HepG2 (cell line): Measurements from ENCODE around the gene RPL35A. TPM values are rescaled to one million over a fixed set of nuclear protein-coding genes. Genes with fewer than 3 reads are reported as not detected.

Experiments used
- ATAC-seq: fragments of 200-7000 bp; cut with Tn5 transposase; 3 replicates; pipeline ENCODE4 v1.9.1; 2020; ENCODE audit warnings: mild to moderate bottlenecking, moderate library complexity
- BruUV-seq: library from RNA; stranded (reverse); fragments of 400-500 nt; replicated peaks from 2 replicates; lab custom pipeline; 2021; lab: Mats Ljungman, UMichigan
- CTCF ChIA-PET: fragments of 300-600 bp; formaldehyde crosslinking; extraction: SDS; loops from one replicate; lab custom pipeline; 2021; ENCODE audit warnings: low total read pairs, inconsistent platforms, low intra/inter-chr PET ratio; lab: Yijun Ruan, JAX
- POLR2A ChIA-PET: fragments of 350-600 bp; sonication (Branson Sonifier 250); formaldehyde crosslinking; loops from one replicate; lab custom pipeline; 2020; ENCODE audit warnings: antibody characterized with exemption, inconsistent platforms; lab: Yijun Ruan, JAX
- DNase-seq: peaks from one replicate; pipeline ENCODE4 v3.0.0-alpha.2; 2015; ENCODE audit warnings: low spot score
- FAIRE-seq: peaks from 3 replicates; lab custom pipeline; 2011; peaks lifted over from hg19 to GRCh38; lab: Jason Lieb, UNC
- H2AFZ ChIP-seq: one replicate; pipeline ENCODE4 v1.6.1; 2011; ENCODE audit warnings: low read length, inconsistent platforms
- H3K27ac ChIP-seq: fragments of 300-600 bp; 3 replicates; pipeline ENCODE4 v1.8.0; 2011; ENCODE audit warnings: mixed run types, mild to moderate bottlenecking, mixed read lengths, low read length, inconsistent platforms; ENCODE audit not compliant: insufficient read depth; ENCODE audit errors: extremely low read length
- H3K27me3 ChIP-seq, 2 experiments: fragments of 200-600 bp in 1 of 2; 2 replicates in 1 of 2; 3 replicates in 1 of 2; pipeline versions ENCODE4 v1.6.0 to v1.8.0; 2011; ENCODE audit warnings: low read length in 2 of 2, mild to moderate bottlenecking in 2 of 2, moderate library complexity in 2 of 2, inconsistent platforms in 1 of 2; ENCODE audit not compliant: insufficient read depth in 2 of 2, control insufficient read depth in 1 of 2
- H3K36me3 ChIP-seq, 2 experiments: fragments of 200-600 bp in 1 of 2; replicated peaks in 1 of 2; 2 replicates in 1 of 2; 3 replicates in 1 of 2; pipeline versions ENCODE4 v1.5.1 to v1.8.0; 2011; ENCODE audit warnings: low read length in 2 of 2, inconsistent platforms in 1 of 2; ENCODE audit not compliant: insufficient read depth in 2 of 2, control insufficient read depth in 1 of 2
- H3K4me1 ChIP-seq: 2 replicates; pipeline ENCODE4 v1.5.1; 2012; ENCODE audit warnings: low read length, inconsistent platforms; ENCODE audit not compliant: insufficient read depth
- H3K4me2 ChIP-seq: 2 replicates; pipeline ENCODE4 v1.6.0; 2011; ENCODE audit warnings: low read depth, low read length, inconsistent platforms
- H3K4me3 ChIP-seq, 3 experiments: fragments of 200-600 bp in 1 of 3; sonication (generic), shearing (Covaris generic) in 1 of 3; replicated peaks in 1 of 3; 2 replicates each; pipeline ENCODE4 v1.5.1; 2011 to 2016; ENCODE audit warnings: low read length in 3 of 3, inconsistent platforms in 2 of 3, low read depth in 2 of 3, mild to moderate bottlenecking in 2 of 3, control low read depth in 1 of 3, mixed read lengths in 1 of 3; ENCODE audit not compliant: insufficient read depth in 1 of 3
- H3K79me2 ChIP-seq: one replicate; pipeline ENCODE4 v1.6.1; 2011; ENCODE audit warnings: low read length, inconsistent platforms; ENCODE audit not compliant: insufficient read depth
- H3K9ac ChIP-seq: 2 replicates; pipeline ENCODE4 v1.6.0; 2011; ENCODE audit warnings: mild to moderate bottlenecking, low read depth, low read length, inconsistent platforms; ENCODE audit not compliant: insufficient read depth
- H3K9me3 ChIP-seq: 2 replicates; pipeline ENCODE4 v1.5.1; 2012; ENCODE audit warnings: mild to moderate bottlenecking, low read length
- H4K20me1 ChIP-seq: 2 replicates; pipeline ENCODE4 v1.6.0; 2011; ENCODE audit warnings: inconsistent platforms, mild to moderate bottlenecking, low read length, moderate library complexity; ENCODE audit not compliant: insufficient read depth
- ARNTL ChIP-seq: sonication (generic); formaldehyde crosslinking; IDR thresholded peaks from 2 replicates; pipeline ENCODE4 v1.4.0; 2020; ENCODE audit warnings: mild to moderate bottlenecking, missing genetic modification reagents
- ATAD3A ChIP-seq: sonication (generic); formaldehyde crosslinking; IDR thresholded peaks from 2 replicates; pipeline ENCODE4 v1.4.0; 2020; ENCODE audit warnings: missing genetic modification reagents
- BHLHE40 ChIP-seq: IDR thresholded peaks from 2 replicates; pipeline ENCODE4 v1.6.1; 2011; ENCODE audit warnings: low read length, improper control_type of control experiment
- GMEB1 ChIP-seq: sonication (generic); formaldehyde crosslinking; IDR thresholded peaks from 2 replicates; pipeline ENCODE4 v1.5.1; 2020; ENCODE audit warnings: missing genetic modification reagents, mild to moderate bottlenecking, borderline replicate concordance
- KMT2A ChIP-seq: sonication (generic); formaldehyde crosslinking; IDR thresholded peaks from 2 replicates; pipeline ENCODE4 v1.4.0; 2020; ENCODE audit warnings: missing genetic modification reagents
- MAFG ChIP-seq: sonication (generic); formaldehyde crosslinking; IDR thresholded peaks from 2 replicates; pipeline ENCODE4 v1.5.1; 2020; ENCODE audit warnings: mild to moderate bottlenecking, missing genetic modification reagents
- NR1H2 ChIP-seq: sonication (generic); formaldehyde crosslinking; IDR thresholded peaks from 2 replicates; pipeline ENCODE4 v1.8.1; 2022; ENCODE audit warnings: low read depth, missing genetic modification reagents, borderline replicate concordance
- POLR2AphosphoS5 ChIP-seq: IDR thresholded peaks from 2 replicates; pipeline ENCODE4 v1.6.1; 2012; ENCODE audit warnings: low read depth, low read length
- SP2 ChIP-seq: sonication (generic); formaldehyde crosslinking; IDR thresholded peaks from 2 replicates; pipeline ENCODE4 v1.5.1; 2020; ENCODE audit warnings: mild to moderate bottlenecking, missing genetic modification reagents
- SP4 ChIP-seq: sonication (generic); formaldehyde crosslinking; IDR thresholded peaks from 2 replicates; pipeline ENCODE4 v1.8.1; 2023; ENCODE audit warnings: mild to moderate bottlenecking, missing genetic modification reagents
- TFE3 ChIP-seq: IDR thresholded peaks from 2 replicates; pipeline ENCODE4 v1.6.1; 2016
- THAP11 ChIP-seq: IDR thresholded peaks from 2 replicates; pipeline ENCODE4 v1.6.1; 2016; ENCODE audit warnings: missing biosample characterization, missing genetic modification reagents
- ZBTB44 ChIP-seq: sonication (generic); formaldehyde crosslinking; IDR thresholded peaks from 2 replicates; pipeline ENCODE4 v1.4.0; 2020; ENCODE audit warnings: missing genetic modification reagents
- ZNF121 ChIP-seq: sonication (generic); formaldehyde crosslinking; IDR thresholded peaks from 2 replicates; pipeline ENCODE4 v1.5.0; 2020; ENCODE audit warnings: mild to moderate bottlenecking, missing genetic modification reagents
- ZNF224 ChIP-seq: sonication (generic); formaldehyde crosslinking; IDR thresholded peaks from 2 replicates; pipeline ENCODE4 v1.5.0; 2020; ENCODE audit warnings: mild to moderate bottlenecking, missing genetic modification reagents
- ZNF280B ChIP-seq: sonication (generic); formaldehyde crosslinking; IDR thresholded peaks from 2 replicates; pipeline ENCODE4 v1.5.0; 2020; ENCODE audit warnings: missing genetic modification reagents, mild to moderate bottlenecking, borderline replicate concordance
- ZNF3 ChIP-seq: IDR thresholded peaks from 2 replicates; pipeline ENCODE4 v1.7.0; 2017; ENCODE audit warnings: inconsistent platforms
- ZNF530 ChIP-seq: sonication (generic); formaldehyde crosslinking; IDR thresholded peaks from 2 replicates; pipeline ENCODE4 v1.5.0; 2020; ENCODE audit warnings: low read depth, mild to moderate bottlenecking, missing genetic modification reagents
- ZNF605 ChIP-seq: sonication (generic); formaldehyde crosslinking; IDR thresholded peaks from 2 replicates; pipeline ENCODE4 v1.8.0; 2022; ENCODE audit warnings: mild to moderate bottlenecking, missing genetic modification reagents
- ZSCAN30 ChIP-seq: sonication (generic); formaldehyde crosslinking; IDR thresholded peaks from 2 replicates; pipeline ENCODE4 v1.5.0; 2020; ENCODE audit warnings: mild to moderate bottlenecking, missing genetic modification reagents
- WGBS: methylation state at CpG from one replicate; pipeline ENCODE4 v1.1.6; 2017; ENCODE audit warnings: low lambda C conversion rate; 5-methylcytosine and 5-hydroxymethylcytosine counted together
- in situ Hi-C: cut with HindIII; loops from 2 replicates; pipeline ENCODE4 v1.10.0; 2017; ENCODE audit warnings: low pct_unique_long_range_greater_than_20kb; ENCODE audit not compliant: extremely low pct_ligation_motif_present
- intact Hi-C: fragments of 100-400 bp; cut with micrococcal nuclease; formaldehyde crosslinking; loops from one replicate; pipeline ENCODE4 v1.10.0; 2022; ENCODE audit not compliant: unreplicated experiment
- polyA plus RNA-seq, 8 experiments: library from polyadenylated mRNA; depleted of rRNA in 3 of 8; stranded (reverse) in 7 of 8; unstranded in 1 of 8; fragments of >200 nt; fragmentation: Illumina TruSeq in 4 of 8; extraction: Trizol in 4 of 8; gene quantifications; 2 replicates each; pipeline versions ENCODE4 v1.2.1 to v1.2.3, GENCODE V29; 2011 to 2016; ENCODE audit warnings: low read depth in 4 of 8, missing spikeins in 1 of 8, mixed read lengths in 1 of 8; ENCODE audit not compliant: insufficient read depth in 1 of 8
- total RNA-seq, 5 experiments: library from RNA; depleted of rRNA; stranded (reverse); fragments of >200 nt; fragmentation: Illumina TruSeq; extraction: Trizol; gene quantifications; 2 replicates each; pipeline ENCODE4 v1.2.3, GENCODE V29; 2016; ENCODE audit warnings: low read depth in 1 of 5

RPL35A gene
- total and polyA plus RNA-seq, 2 of the 13 experiments (the other 11 are each of a cell fraction or from before 2014, with no cell fraction given), result 1,001 to 1,582 TPM

- TF ChIP-seq ARNTL (no peak), BHLHE40 (no peak), ZNF280B (no peak), ZNF3 (CRISPR knock-in tag) (no peak), GMEB1 (CRISPR knock-in tag) (no peak), KMT2A (CRISPR knock-in tag) (no peak), ZNF121 (CRISPR knock-in tag) (no peak), ZSCAN30 (CRISPR knock-in tag) (no peak), MAFG (no peak)
These were observed 1.5 kb downstream of the RPL35A start (continued) for GRCh38 chr3:197951392-197951990.

GRCh38 chr3:197952440-197952839 is 2.5 kb downstream of the RPL35A start:
- Histone ChIP-seq H3K9me3 (no peaks in the 10 kb centered on the region), H3K27me3 (no peaks in the 10 kb centered on the region; a peak in 1 of 5 replicates), H3K4me3 (peak overlapping the region in 1 of 3 experiments; percentile 21; a peak in 1 of 6 replicates), H3K27ac (peak overlapping the region; percentile 6), H3K4me1 (peaks cover 62% of the 10 kb centered on the region), H3K4me2 (peak overlapping the region; percentile 85), H2AFZ (no peak overlapping the region), H3K36me3 (peaks cover 13 to 48% of the 10 kb centered on the region in 2 experiments), H3K79me2 (peaks cover 39% of the 10 kb centered on the region), H3K9ac (peak overlapping the region; percentile 27; the same call in 1 of the 2 replicates), H4K20me1 (peaks cover 40% of the 10 kb centered on the region)
- 93% methylated on average over 9 of the region's 9 CpGs for WGBS
- ATAC-seq (no peak), DNase-seq (no peak), FAIRE-seq (no peak)
- ChIA-PET CTCF (no interaction called here), POLR2A (no interaction called here)
- intact Hi-C loops, result no loop called here
- BruUV-seq, result no TSS peak
- in situ Hi-C loops, result no loop called here
- TF ChIP-seq NR1H2 (CRISPR knock-in tag) (no peak), SP4 (CRISPR knock-in tag) (no peak), ZBTB44 (CRISPR knock-in tag) (no peak), THAP11 (no peak), ZNF224 (CRISPR knock-in tag) (no peak), ZNF530 (CRISPR knock-in tag) (no peak), ZNF605 (CRISPR knock-in tag) (no peak), ATAD3A (no peak), SP2 (no peak), TFE3 (CRISPR knock-in tag) (no peak), POLR2AphosphoS5 (no peak)
